Stimulated activated memory B cell treated with anti-CD40 and anti-IgM and Interleukin-4, amounts not matched to agents 10 μg/mL and 1 μg/mL and 100 μg/mL, for 72 hours (primary cell): ENCODE data around the gene RAPSN.

Source experiments
- ATAC-seq: fragments of 150-1000 bp; cut with Tn5 transposase; 2 replicates; pipeline ENCODE4 v1.10.0; 2021
- H3K27ac Mint-ChIP-seq: one replicate; pipeline ENCODE4 v1.8.0; 2022; ENCODE audit warnings: mild to moderate bottlenecking, mixed read lengths
- H3K27me3 Mint-ChIP-seq: one replicate; pipeline ENCODE4 v1.8.0; 2022; ENCODE audit warnings: mixed read lengths
- H3K36me3 Mint-ChIP-seq: one replicate; pipeline ENCODE4 v1.8.0; 2022; ENCODE audit warnings: mixed read lengths
- H3K4me1 Mint-ChIP-seq: one replicate; pipeline ENCODE4 v1.8.0; 2022; ENCODE audit warnings: mixed read lengths
- H3K4me3 Mint-ChIP-seq: one replicate; pipeline ENCODE4 v1.8.0; 2022; ENCODE audit warnings: mild to moderate bottlenecking, moderate library complexity, mixed read lengths
- H3K9me3 Mint-ChIP-seq: one replicate; pipeline ENCODE4 v1.8.0; 2022; ENCODE audit warnings: mixed read lengths

The RAPSN gene

GRCh38 chr11:47448566-47449427, at the start of gene RAPSN:
Gene RAPSN, minus strand, starts transcription at chr11:47449136. Its CDS starts 172 bp downstream, at chr11:47448964.
- Mint-ChIP-seq H3K4me3 (no peak within 1 kb of the TSS), H3K9me3 (no peaks in the 10 kb centered on the region), H3K27me3 (no peaks in the 10 kb centered on the region), H3K27ac (no peak within 1 kb of the TSS), H3K4me1 (peaks cover under 1% of the 10 kb centered on the region), H3K36me3 (no peaks in the 10 kb centered on the region)
- no peak for ATAC-seq

- H3K4me3 Mint-ChIP-seq: no peak overlapping the region
- no peaks in the 10 kb centered on the region for H3K27me3 Mint-ChIP-seq
- H3K9me3 Mint-ChIP-seq: no peaks in the 10 kb centered on the region
- no peak for ATAC-seq
- peaks cover 46% of the 10 kb centered on the region for H3K4me1 Mint-ChIP-seq
- H3K36me3 Mint-ChIP-seq: peaks cover 11% of the 10 kb centered on the region
- peak overlapping the region; percentile 45 for H3K27ac Mint-ChIP-seq
These were observed 49.2 kb upstream of the RAPSN start for GRCh38 chr11:47498149-47498548.

DNA sequence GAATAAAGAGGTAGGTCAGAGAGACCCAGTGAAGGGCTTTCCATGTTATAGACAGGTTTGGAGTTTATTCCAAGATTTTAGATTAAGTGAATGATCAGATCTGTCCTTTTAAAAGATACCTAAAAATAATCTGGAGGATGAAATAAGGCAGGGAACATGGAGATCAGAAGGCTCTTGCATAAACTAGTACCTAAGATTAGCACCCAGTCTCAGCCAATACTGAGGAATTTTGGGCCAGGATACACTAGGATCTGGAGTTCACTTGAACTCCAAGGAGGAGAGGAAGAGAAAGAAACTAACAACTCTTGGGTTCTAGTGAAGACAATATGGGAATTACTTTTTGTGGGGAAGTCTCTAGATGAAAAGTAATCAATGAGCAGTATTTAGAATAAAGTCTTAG, 47.9 kb upstream of the RAPSN start:
- Mint-ChIP-seq H3K36me3 (peaks cover 17% of the 10 kb centered on the region), H3K4me3 (no peak overlapping the region), H3K27ac (no peak overlapping the region), H3K27me3 (no peaks in the 10 kb centered on the region), H3K4me1 (peaks cover 33% of the 10 kb centered on the region), H3K9me3 (no peaks in the 10 kb centered on the region)
- no peak for ATAC-seq

- H3K4me1 Mint-ChIP-seq: peaks cover 32% of the 10 kb centered on the region
- H3K4me3 Mint-ChIP-seq: no peak overlapping the region
- H3K36me3 Mint-ChIP-seq: peaks cover 17% of the 10 kb centered on the region
These were observed 46.9 kb upstream of the RAPSN start for GRCh38 chr11:47495856-47496217.

DNA sequence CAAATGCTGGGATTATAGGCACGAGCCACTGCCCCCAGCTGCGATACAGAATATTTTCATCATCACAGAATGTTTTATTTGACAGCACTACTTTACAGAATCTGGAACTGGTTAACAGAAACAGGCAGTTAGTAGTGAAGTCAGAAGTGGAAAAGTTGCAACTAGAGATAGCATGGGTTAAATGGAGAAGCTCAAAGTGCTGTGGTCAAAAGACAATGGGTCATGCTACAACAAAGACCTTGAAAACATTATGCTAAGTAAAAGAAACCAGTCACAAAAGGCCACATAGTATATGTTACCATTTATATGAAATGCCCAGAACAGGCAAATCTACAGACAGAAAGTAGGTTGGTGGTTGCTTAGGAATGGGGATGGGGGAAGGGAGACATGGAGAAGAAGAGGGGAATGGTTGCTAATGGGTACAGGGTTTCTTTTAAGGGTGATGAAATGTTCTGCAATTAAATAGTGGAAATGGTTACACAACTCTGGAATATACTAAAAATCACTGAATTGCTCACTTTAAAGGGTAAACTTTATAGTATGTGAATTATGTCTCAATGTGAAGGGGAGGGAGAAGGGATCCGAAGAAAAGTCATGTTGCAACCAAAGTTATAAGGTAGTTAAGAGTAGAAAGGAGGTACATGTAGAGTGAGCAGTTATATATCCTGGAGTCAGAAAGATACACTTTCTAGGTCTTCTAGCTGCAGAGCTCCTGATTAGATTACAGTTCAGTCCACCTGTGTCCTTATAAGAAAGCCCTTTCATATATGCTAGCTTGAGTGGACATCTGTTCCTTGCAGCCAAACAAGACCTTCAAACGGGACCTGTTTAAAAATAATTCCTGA, 46.3 kb upstream of the RAPSN start:
- H3K4me3 Mint-ChIP-seq: no peak overlapping the region
- no peak for ATAC-seq
- no peaks in the 10 kb centered on the region for H3K27me3 Mint-ChIP-seq
- H3K4me1 Mint-ChIP-seq: peaks cover 26% of the 10 kb centered on the region
- no peak overlapping the region for H3K27ac Mint-ChIP-seq
- H3K36me3 Mint-ChIP-seq: peaks cover 17% of the 10 kb centered on the region
- H3K9me3 Mint-ChIP-seq: no peaks in the 10 kb centered on the region

More at GRCh38 chr11:47495856-47496217, 46.9 kb upstream of the RAPSN start:
- Mint-ChIP-seq H3K9me3 (no peaks in the 10 kb centered on the region), H3K27ac (no peak overlapping the region), H3K27me3 (no peaks in the 10 kb centered on the region)
- ATAC-seq: no peak

DNA sequence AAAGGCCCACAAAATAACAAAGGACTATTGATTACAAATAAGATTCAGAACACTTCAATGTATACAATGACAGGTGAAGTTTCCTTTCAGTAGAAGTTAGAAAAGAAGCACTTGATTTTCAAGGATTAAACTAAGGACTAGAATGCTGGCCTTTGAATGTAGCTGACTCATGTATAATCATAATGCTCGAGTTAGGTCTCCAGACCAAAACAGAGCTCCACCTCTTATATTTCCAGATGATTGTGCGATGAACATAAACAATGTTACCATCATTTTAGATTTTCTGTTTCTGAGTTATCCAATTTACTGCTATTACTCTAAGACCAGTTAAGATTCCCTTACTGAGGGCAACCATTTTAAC, 40.4 kb upstream of the RAPSN start:
- no peak overlapping the region for H3K4me3 Mint-ChIP-seq
- H3K36me3 Mint-ChIP-seq: peaks cover 35% of the 10 kb centered on the region
- H3K27me3 Mint-ChIP-seq: no peaks in the 10 kb centered on the region
- H3K4me1 Mint-ChIP-seq: peaks cover 12% of the 10 kb centered on the region
- H3K9me3 Mint-ChIP-seq: no peaks in the 10 kb centered on the region
- ATAC-seq: no peak
- H3K27ac Mint-ChIP-seq: no peak overlapping the region

DNA sequence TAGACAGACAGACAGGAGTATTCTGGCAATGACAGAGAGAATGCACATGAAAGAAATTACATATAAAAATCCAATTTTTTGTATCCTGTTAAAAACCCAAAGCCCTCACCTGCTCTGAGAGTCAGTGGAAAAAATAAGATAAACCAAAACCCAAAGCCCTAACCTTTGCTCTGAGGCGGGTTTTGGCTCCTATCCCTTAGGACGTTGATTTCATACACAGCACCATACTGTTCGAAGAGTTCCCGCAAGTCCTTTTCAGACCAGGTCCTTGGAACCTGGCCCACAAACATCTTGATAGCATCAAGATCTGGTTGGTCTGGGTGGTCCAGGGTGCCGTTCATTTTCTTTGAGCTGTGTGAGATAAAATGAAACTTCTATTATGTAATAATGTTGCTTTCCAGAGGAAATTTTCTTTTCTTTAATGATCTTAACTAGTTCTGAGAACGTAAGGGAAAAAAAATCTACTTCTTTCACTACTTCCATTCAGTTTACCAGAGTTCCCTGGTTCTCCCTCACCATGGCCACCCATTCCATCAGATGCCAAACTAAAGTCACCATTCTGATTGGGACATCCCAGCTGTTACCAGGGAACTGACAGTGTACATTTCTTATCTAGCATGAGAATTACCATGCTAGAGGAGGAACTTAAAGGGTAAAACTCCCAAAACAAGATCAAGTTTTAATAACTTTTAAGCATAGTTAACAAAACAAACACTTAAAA, 39.9 kb upstream of the RAPSN start:
- Mint-ChIP-seq H3K4me1 (peaks cover 7% of the 10 kb centered on the region), H3K9me3 (no peaks in the 10 kb centered on the region), H3K4me3 (no peak overlapping the region), H3K27me3 (no peaks in the 10 kb centered on the region), H3K36me3 (peaks cover 35% of the 10 kb centered on the region), H3K27ac (no peak overlapping the region)
- no peak for ATAC-seq

DNA sequence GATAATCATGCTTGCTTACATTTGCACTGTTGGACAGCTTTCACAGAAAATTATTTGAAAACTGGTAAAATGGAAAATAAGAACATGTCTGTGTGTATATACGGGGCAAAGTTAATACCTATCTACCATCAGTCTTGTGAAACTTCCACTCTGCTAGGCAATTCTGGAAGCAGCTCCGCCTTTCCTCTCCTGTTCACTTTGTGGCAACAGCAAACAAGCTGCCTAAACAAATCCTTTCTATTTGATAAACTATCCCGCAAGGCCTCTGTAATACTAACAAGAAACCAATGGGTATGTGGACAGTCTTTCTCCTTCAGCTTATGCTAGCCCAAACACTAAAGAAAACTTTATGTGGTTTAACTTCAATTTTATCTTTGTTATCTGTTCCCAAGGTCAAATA, 39.2 kb upstream of the RAPSN start:
- no peaks in the 10 kb centered on the region for H3K27me3 Mint-ChIP-seq
- H3K27ac Mint-ChIP-seq: no peak overlapping the region
- H3K36me3 Mint-ChIP-seq: peaks cover 38% of the 10 kb centered on the region

DNA sequence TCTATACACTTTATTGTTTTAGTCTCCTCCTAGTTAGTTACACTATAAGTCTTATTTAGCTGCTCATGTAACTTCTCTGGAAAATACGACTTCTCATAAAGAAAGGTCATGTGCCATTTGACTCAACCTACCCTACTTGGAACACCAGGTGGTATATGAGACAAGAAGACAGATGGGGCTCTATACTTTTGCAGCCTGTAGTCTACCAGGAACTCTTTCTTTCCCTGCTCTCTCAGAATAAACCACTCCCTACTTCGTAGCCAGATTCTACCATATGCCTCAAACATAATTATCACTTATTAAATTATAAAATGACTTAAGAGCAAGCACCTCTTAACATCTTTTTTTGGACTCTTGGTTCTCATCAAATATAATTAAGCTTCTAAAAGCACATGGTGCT, 38.5 kb upstream of the RAPSN start:
- H3K36me3 Mint-ChIP-seq: peaks cover 33% of the 10 kb centered on the region
- ATAC-seq: no peak
- H3K4me3 Mint-ChIP-seq: no peak overlapping the region
- H3K4me1 Mint-ChIP-seq: peaks cover 4% of the 10 kb centered on the region
- H3K9me3 Mint-ChIP-seq: no peaks in the 10 kb centered on the region
- H3K27ac Mint-ChIP-seq: no peak overlapping the region
- no peaks in the 10 kb centered on the region for H3K27me3 Mint-ChIP-seq

More for the DNA sequence above, 39.2 kb upstream of the RAPSN start:
- Mint-ChIP-seq H3K9me3 (no peaks in the 10 kb centered on the region), H3K4me1 (peaks cover 4% of the 10 kb centered on the region), H3K4me3 (no peak overlapping the region)
- ATAC-seq: no peak

DNA sequence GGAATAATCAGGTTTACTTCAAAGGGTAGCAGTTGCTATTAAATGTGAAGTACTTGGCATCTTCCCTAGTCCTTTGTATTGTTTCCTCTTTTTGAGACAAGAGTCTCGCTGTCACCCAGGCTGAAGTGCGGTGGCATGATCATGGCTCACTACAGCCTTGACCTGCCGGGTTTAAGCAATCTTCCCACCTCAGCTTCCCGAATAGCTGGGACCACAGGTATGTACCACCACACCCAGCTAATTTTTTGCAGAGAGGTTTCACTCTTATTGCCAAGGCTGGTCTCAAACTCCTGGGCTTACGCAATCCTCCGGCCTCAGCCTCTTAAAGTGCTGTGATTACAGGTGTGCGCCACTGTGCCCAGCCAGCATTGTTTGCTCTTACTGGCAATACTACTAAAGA, 36.2 kb upstream of the RAPSN start:
- Mint-ChIP-seq H3K36me3 (peaks cover 38% of the 10 kb centered on the region), H3K9me3 (no peaks in the 10 kb centered on the region), H3K4me3 (no peak overlapping the region), H3K27ac (no peak overlapping the region), H3K27me3 (no peaks in the 10 kb centered on the region), H3K4me1 (peaks cover 4% of the 10 kb centered on the region)
- no peak for ATAC-seq

- Mint-ChIP-seq H3K27me3 (no peaks in the 10 kb centered on the region), H3K36me3 (peaks cover 55% of the 10 kb centered on the region), H3K9me3 (no peaks in the 10 kb centered on the region), H3K27ac (peak overlapping the region; percentile 14), H3K4me1 (no peaks in the 10 kb centered on the region), H3K4me3 (no peak overlapping the region)
- ATAC-seq: no peak
These were observed 34.5 kb upstream of the RAPSN start for GRCh38 chr11:47483457-47483856.

DNA sequence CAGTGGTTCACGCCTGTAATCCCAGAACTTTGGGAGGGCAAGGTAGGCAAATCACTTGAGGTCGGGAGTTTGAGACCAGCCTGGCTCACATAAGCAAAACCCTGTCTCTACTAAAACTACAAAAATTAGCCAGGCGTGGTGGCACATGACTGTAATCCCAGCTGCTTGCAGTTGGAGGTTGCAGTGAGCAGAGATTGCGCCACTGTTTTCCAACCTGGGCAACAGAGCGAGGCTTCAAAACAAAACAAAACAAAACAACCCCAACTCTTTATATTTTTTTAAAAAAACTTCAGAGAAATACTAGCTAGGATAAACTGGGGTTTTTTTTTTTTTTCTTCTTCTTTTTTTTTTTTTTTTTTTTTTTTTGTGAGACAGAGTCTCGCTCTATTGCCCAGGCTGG, 31.8 kb upstream of the RAPSN start:
- Mint-ChIP-seq H3K36me3 (peaks cover 56% of the 10 kb centered on the region), H3K9me3 (no peaks in the 10 kb centered on the region), H3K4me1 (peaks cover 6% of the 10 kb centered on the region), H3K27ac (no peak overlapping the region), H3K4me3 (no peak overlapping the region), H3K27me3 (no peaks in the 10 kb centered on the region)
- ATAC-seq: no peak

GRCh38 chr11:47478651-47479329, 29.9 kb upstream of the RAPSN start:
- no peaks in the 10 kb centered on the region for H3K27me3 Mint-ChIP-seq
- H3K36me3 Mint-ChIP-seq: peaks cover 62% of the 10 kb centered on the region
- no peak for ATAC-seq

GRCh38 chr11:47477753-47478152, 28.8 kb upstream of the RAPSN start:
- Mint-ChIP-seq H3K4me3 (no peak overlapping the region), H3K36me3 (peaks cover 66% of the 10 kb centered on the region), H3K27ac (peak overlapping the region; percentile 44), H3K9me3 (no peaks in the 10 kb centered on the region), H3K4me1 (peaks cover 6% of the 10 kb centered on the region), H3K27me3 (no peaks in the 10 kb centered on the region)
- no peak for ATAC-seq

More at GRCh38 chr11:47478651-47479329, 29.9 kb upstream of the RAPSN start:
- Mint-ChIP-seq H3K27ac (peak overlapping the region; percentile 19), H3K4me1 (peaks cover 6% of the 10 kb centered on the region), H3K9me3 (no peaks in the 10 kb centered on the region), H3K4me3 (no peak overlapping the region)

GRCh38 chr11:47477323-47477722, 28.4 kb upstream of the RAPSN start:
- no peak for ATAC-seq
- peaks cover 6% of the 10 kb centered on the region for H3K4me1 Mint-ChIP-seq
- peaks cover 70% of the 10 kb centered on the region for H3K36me3 Mint-ChIP-seq
- H3K9me3 Mint-ChIP-seq: no peaks in the 10 kb centered on the region
- no peak overlapping the region for H3K4me3 Mint-ChIP-seq
- H3K27ac Mint-ChIP-seq: peak overlapping the region; percentile 44
- H3K27me3 Mint-ChIP-seq: no peaks in the 10 kb centered on the region
